KOPT-K1 (cell line): Measurements from ENCODE around the gene ATL2.
"Not testable (repeated sequence)": the region's sequence is repeated elsewhere in the genome, so short reads cannot be mapped to it uniquely, and the experiment has no call there.

Experiments
- H3K27ac ChIP-seq: fragments of 200-600 bp; sonication (generic); 2 replicates; pipeline ENCODE4 v1.5.1; 2016; ENCODE audit warnings: antibody characterized with exemption, mild to moderate bottlenecking, low read depth, low read length; ENCODE audit not compliant: poor library complexity, severe bottlenecking
- H3K36me3 ChIP-seq: fragments of 200-600 bp; sonication (generic); 2 replicates; pipeline ENCODE4 v1.5.1; 2017; ENCODE audit warnings: antibody characterized with exemption, mild to moderate bottlenecking, low read length, moderate library complexity; ENCODE audit not compliant: insufficient read depth
- H3K9me3 ChIP-seq: fragments of 200-600 bp; sonication (generic); 2 replicates; pipeline ENCODE4 v1.5.1; 2017; ENCODE audit warnings: antibody characterized with exemption, low read length, mild to moderate bottlenecking; ENCODE audit not compliant: insufficient read depth, poor library complexity, severe bottlenecking

The ATL2 gene

DNA sequence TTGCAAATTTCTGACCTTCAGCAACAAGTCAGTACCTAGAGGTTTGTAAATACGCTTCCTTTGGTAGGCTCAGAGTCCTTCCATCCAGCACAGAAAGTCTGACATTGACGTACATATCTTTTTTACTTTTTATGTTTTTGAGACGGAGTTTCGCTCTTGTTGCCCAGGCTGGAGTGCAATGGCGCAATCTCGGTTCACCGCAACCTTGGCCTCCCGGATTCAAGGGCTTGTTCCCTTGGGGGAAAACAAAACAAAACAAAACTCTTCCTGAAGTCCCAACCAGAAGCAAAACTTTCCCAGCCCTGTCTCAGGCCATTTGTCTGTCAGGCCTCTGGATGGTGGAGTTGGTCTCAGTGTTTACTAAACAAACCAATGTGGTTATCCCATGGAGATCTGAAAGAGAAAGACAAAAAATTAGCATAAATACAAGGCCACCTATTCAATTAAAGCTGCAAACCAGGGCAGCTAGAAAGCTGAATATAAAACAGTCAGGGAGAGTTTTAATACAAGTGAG lies 29.6 kb upstream of the ATL2 start:
- no peaks in the 10 kb centered on the region for H3K9me3 ChIP-seq
- H3K27ac ChIP-seq = no peak overlapping the region
- H3K36me3 ChIP-seq = no peaks in the 10 kb centered on the region

DNA sequence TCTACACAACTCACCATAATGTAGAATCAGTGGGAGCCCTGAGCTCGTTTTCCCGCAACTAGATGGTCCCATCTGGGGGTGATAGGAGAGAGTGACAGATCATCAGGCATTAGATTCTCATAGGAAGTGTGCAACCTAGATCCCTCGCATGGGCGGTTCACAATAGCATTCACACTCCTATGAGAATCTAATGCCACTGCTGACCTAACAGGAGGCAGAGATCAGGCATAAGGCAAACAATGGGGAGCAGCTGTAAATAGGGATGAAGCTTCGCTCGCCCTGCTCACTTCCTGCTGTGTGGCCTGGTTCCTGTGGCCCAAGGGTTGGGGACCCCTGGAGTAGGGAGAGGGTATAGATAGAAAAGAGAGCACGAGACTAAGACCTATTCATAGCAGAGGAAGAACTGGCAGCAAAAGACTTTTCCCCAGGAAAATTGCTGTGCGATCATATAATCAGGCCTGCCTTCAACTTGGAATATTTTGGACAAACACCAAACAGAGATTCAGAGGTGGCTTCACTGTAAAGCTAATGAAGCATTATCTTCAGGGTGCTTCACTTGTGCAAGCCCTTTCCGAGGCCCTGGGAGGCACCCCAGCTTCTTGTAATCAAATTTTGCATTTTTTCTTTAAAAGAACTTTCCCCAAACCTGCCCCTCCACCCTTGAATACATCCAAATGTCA lies 29.0 kb upstream of the ATL2 start:
- H3K9me3 ChIP-seq = no peaks in the 10 kb centered on the region
- H3K27ac ChIP-seq = no peak overlapping the region
- no peaks in the 10 kb centered on the region for H3K36me3 ChIP-seq

DNA sequence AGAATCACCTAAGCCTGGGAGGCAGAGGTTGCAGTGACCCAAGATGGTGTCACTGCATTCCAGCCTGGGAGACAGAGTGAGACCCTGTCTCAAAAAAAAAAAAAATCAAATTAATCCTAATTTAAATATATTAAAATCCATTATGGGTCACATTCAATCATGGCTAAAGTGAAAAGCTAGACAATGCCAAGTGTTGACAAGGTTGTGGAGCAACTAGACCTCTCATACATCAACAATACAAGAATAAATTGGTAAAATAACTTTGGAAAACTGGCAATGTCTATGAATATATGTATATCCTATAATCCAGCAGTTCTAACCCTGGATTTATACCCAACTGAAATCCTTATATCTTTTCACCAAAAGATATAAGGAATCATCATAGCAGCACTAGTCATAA lies 23.4 kb upstream of the ATL2 start:
- no peaks in the 10 kb centered on the region for H3K36me3 ChIP-seq
- H3K9me3 ChIP-seq = peaks cover 15% of the 10 kb centered on the region
- no peak overlapping the region for H3K27ac ChIP-seq

DNA sequence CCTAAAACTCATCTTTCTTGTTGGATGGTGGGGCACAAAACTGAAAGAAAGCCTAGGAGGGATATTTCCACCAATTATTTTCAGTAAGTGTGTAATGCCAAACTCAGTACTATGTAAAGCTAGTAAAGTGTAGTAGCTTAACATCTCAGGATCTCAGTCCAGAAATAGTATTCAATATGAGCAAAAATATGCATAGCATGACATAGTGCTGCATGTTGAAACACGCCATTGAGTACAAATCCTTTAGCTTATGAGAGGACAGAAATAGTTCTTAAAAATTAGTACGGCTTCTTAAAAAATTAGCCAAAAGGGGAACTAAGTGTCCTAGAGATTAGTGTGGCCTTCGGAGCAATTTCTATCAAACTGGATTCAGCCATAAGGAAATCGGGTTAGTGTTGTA lies 21.7 kb upstream of the ATL2 start:
- H3K27ac ChIP-seq = no peak overlapping the region
- H3K9me3 ChIP-seq = peaks cover 15% of the 10 kb centered on the region
- no peaks in the 10 kb centered on the region for H3K36me3 ChIP-seq

DNA sequence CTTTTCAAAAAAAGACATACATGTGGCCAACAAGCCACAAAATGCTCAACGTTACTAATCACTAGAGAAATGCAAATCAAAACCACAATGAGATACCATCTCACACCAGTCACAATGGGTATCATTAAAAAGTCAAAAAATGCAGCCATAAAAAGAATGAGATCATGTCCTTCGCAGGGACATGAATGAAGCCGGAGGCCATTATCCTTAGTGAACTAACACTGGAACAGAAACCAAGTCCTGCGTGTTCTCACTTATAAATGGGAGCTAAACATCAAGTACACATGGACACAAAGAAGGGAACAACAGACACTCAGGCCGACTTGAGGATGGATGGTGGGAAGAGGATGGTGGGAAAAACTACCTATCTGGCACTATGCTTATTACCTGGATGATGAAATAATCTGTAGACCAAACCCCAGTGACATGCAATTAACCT lies 17.8 kb upstream of the ATL2 start:
- H3K27ac ChIP-seq = peak overlapping the region; percentile 15
- peaks cover 5% of the 10 kb centered on the region for H3K9me3 ChIP-seq
- no peaks in the 10 kb centered on the region for H3K36me3 ChIP-seq

DNA sequence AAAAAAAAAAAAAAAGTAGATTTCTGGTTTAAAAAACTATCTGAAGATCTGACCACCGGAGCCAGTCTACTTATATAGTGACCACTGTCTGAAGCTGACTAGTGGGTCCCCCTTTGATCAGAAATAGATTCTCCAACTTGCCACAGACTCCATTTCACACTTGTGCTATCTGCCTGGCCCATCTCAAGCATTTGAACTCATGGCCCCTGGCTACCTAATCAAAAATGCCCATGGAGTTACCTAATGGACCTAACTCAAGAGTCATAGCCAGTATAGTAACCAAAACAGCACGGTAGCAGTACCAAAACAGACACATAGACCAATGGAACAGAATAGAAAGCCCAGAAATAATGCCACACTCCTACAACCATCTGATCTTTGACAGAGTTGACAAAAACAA lies 17.0 kb upstream of the ATL2 start:
- Histone ChIP-seq H3K27ac (peak overlapping the region; percentile 15), H3K36me3 (no peaks in the 10 kb centered on the region), H3K9me3 (peaks cover 4% of the 10 kb centered on the region)

DNA sequence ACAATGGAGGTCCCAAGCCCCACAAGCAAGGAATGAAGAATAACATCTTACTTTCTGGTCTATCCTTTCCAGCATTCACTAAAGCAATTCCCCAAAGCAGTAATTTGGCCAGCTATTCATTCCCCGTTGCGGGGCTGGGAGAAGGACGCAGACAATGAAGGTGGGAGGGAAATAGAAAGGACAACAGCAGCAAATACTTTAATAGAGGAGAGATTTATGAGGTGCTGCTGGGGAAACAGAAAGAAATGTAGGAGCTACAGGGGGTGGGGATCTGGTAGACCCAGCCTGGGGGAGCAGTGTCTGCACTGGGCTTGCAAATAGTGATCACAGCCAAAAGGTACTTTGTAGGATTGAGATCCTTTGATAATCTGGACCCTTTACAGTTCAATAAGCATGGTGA lies 13.9 kb upstream of the ATL2 start:
- no peaks in the 10 kb centered on the region for H3K36me3 ChIP-seq
- no peak overlapping the region for H3K27ac ChIP-seq
- H3K9me3 ChIP-seq = no peaks in the 10 kb centered on the region

DNA sequence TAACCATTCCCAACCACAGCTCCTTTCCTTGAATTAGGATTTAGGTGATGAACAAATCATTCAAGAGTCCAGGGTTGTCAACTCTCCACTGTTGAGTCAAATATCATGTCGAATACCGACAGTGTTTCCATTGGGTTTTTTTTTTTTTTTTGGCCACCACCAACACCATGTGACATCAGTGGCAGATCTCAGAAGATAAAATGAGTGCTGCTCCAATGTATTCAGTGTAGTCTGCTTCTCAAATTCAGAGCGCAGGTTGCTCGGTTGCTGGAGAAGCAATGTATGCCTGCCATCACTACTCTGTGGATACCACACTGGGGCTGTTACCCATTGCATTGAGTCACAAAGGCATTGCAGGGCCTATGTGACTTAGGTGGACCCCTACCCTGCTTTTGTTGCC lies 10.8 kb upstream of the ATL2 start:
- H3K36me3 ChIP-seq = no peaks in the 10 kb centered on the region

DNA sequence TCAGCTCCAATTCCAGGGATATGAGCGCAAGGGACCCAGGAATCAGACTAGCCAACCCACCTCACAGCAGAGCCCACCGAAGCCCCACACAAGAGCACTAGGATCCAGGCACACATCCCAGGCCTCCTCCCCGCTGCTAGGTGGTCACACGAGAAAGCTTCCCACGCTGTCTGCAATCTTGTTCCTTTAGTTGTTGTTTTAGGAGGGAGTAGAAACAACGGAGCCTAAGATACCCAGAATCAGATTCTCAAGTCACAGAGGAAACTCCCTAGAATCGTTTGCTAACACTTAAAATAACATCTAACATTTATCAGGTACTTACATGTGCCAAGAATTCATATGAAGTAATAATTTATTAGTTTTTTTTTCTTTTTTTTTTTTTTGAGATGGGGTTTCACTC lies 9.7 kb upstream of the ATL2 start:
- Histone ChIP-seq H3K36me3 (no peaks in the 10 kb centered on the region), H3K9me3 (no peaks in the 10 kb centered on the region)

More for the DNA sequence above, 10.8 kb upstream of the ATL2 start:
- Histone ChIP-seq H3K27ac (peak overlapping the region; percentile 3), H3K9me3 (no peaks in the 10 kb centered on the region)

DNA sequence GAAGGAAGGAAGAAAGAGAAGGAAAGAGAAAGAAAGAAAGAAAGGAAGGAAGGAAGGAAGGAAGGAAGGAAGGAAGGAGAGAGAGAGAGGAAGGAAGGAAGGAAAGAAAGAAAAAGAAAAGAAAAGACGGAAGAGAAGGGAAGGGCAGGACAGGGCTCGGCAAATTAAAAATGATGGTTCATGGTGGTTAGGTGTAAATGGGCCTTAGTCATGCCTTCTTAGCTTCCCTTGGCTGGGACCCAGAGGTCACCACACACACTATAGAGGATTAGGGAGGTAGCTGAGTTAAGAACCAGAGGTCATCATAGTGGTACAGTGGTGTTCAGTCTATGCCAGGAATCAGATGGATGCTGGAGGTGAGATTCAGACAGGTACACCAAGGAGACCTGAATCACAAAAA lies 9.3 kb upstream of the ATL2 start:
- no peaks in the 10 kb centered on the region for H3K9me3 ChIP-seq
- H3K36me3 ChIP-seq = no peaks in the 10 kb centered on the region
- H3K27ac ChIP-seq = no peak overlapping the region

More for the DNA sequence above, 9.7 kb upstream of the ATL2 start:
- no peak overlapping the region for H3K27ac ChIP-seq

DNA sequence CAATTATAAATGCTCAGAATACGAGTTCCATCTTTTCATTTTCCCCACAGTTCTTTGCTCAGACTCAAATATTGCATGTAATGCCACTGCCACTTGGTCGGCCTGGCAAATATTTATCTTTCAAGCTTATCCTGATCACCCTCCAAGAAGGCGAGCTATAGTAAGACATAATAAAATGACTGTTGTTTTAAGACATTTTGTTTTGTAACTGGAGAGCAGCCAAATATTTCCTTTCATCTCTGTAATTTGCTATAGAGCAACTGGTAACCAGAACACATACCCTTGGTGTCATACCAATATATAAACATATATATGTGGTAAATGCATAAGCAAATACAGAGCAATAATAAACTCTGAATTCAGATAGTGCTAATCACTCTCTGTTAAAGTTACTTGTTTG lies 7.3 kb upstream of the ATL2 start:
- no peaks in the 10 kb centered on the region for H3K9me3 ChIP-seq
- no peaks in the 10 kb centered on the region for H3K36me3 ChIP-seq
- H3K27ac ChIP-seq = no peak overlapping the region

DNA sequence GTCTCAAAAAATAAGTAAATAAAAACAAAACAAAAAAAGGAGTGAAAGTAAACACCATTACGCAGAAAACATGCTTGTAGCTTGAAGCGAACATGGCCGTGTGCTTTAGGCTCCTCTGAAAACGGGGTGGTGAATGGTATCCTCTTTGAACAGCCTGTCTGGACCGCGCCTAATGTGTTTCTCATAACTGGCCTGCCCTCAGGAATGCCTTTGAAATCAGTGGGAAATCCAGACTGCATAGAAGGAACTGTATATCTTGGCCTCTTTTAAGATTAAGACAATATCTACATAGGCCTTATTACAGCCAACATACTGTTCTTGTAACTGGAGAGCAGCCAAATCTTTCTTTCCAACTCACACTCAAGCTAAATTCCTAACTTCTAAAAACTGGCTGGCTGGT lies 6.7 kb upstream of the ATL2 start:
- H3K27ac ChIP-seq, H3K9me3 ChIP-seq, H3K36me3 ChIP-seq: not testable (repeated sequence)

DNA sequence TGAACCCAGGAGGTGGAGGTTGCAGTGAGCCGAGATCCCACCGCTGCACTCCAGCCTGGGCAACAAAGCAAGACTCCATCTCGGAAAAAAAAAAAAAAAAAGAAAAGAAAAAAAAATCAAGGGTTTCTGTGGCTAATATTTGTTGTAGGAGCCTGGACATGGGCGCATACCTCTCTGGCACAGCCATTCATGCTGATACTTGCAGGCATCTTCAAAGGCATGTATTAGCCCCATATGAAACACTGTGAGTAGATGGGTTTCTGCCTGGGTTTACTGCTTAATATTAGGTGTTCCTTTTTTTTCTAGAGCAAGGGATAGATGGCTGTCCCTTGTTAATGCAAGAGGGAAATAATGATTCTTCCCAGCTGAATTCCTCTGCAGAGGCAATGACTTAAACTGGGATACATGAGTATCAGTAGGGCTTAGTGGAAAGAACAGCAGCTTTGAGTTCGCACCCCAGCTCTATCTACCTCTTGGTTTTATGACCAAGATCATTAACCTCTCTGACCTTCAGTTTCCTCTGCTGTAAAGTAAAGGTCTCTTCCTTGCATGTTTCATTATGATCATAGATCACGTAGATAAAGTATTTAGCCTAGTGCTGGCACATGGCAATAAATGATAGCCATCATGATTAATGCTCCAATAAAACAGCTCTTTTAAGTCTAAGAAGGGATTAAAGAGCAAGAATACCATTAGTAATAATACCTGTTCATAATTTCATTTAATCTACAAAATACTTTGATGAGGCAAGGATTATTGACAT lies 4.5 kb upstream of the ATL2 start:
- H3K9me3 ChIP-seq = no peaks in the 10 kb centered on the region
- H3K36me3 ChIP-seq = no peaks in the 10 kb centered on the region
- peak overlapping the region; percentile 96 for H3K27ac ChIP-seq

DNA sequence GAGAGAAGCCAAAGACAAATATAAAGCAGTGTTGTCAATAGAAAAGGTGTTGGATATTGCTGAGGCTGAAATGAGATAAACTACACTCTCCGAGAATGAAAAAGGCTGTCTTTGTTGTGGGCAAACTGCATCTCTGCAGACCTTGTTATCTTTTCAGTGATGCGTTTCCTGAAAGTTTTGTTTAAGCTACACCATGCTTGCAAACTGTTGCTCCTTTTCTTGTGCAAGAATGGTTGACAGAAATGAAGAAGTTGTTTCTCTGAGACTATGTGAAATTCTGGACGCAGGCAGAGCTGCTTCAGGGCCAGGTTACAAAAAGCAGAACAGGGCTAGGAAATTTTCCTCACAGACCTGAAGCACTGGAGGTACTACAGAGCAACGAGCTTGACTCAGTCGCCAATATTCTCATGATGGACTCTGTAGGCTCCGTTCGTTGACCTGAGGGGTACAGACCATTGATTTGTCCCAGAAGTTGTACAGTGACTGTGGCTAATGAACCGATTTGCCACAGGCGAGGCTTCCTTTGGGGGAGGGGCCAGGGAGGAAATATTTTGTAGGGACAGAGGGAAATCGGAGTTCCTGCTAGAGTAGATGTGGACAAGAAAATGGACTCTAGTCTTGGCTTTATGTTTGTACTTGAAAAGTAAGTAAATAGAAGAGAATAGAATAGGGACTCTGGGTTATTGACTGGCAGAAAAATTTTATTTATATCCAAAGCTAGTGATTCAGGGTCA lies 3.5 kb upstream of the ATL2 start:
- Histone ChIP-seq H3K9me3 (no peaks in the 10 kb centered on the region), H3K27ac (peak overlapping the region; percentile 96), H3K36me3 (no peaks in the 10 kb centered on the region)

DNA sequence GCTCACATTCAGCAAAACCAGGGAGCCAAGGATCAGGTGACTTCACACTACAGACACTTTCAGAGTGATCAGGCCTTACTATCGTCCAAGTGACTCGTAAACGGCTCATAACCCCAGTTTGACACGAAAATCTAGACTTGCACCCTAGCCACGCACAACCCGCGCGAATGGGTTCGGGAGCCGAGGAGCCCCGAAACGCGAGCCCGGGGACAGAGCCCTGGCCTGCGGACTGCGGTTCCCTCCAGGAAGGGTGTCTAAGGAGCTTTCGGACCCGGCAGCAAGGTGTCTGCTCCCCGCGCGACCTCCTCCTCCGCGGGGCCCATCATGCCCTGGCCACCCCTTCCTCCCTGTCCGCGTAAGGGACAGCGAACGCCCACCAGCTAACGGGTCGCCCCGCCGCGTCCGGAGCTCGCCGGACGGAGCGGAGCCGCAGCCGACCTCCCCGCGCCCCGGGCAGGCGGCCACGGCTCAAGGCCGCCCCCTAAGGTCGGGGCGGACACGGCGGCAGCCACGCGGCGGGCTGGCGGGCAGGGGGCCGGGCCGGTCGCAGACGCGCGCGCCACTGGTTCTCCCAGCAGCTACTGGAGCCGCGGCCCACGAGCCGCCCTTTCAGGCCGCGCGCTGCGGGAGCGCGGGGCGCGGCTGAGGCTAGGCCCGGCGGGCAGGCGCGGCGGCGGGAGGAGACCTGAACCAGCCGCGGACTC lies 575 bp downstream of the ATL2 start:
- Histone ChIP-seq H3K27ac (peak overlapping the region; percentile 77), H3K9me3 (no peaks in the 10 kb centered on the region), H3K36me3 (peaks cover 22% of the 10 kb centered on the region)
